ENCODE measurements around the gene FN1.
A peak's percentile ranks its signal among the peaks of the same experiment; 100 is the strongest.

Gene FN1

DNA sequence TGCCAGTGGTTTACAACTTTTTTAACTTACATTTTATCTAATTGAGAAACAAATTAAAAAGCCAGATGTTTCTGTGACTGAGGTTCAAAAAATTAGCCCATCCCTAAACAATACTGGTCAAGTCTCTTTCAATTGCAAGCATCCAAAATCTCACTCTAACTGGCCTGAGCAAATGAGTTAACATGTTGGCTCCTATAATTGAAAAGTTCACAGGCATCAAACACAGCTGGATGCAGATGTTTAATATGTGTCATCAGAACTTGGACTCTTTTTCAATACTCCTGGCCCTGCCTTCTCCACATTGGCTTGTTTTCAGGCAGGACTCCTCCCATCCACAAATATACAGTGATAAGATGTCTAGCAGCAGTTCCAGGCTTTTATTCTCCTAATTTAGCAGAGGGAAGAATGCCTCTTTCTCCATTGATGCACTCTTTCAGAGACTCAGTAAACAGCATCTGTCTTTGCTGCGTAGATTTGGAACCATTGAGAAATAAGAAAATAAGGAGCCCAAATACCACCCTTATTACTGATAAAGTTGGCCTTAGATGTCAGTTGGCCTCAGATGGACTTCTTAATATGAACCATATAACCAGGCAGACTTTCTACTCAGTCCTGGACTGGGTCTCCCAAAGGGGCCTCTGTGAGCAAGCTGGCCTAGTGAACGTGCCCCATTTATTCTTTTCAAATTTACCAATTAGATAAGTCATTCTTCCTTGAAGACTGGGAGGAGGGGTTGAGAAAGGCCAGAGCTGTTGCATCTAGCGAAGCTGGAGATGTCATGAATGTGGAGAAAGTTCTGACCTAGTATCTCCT is 30.4 kb upstream of the FN1 start:
- TF ChIP-seq, protein P1, sequence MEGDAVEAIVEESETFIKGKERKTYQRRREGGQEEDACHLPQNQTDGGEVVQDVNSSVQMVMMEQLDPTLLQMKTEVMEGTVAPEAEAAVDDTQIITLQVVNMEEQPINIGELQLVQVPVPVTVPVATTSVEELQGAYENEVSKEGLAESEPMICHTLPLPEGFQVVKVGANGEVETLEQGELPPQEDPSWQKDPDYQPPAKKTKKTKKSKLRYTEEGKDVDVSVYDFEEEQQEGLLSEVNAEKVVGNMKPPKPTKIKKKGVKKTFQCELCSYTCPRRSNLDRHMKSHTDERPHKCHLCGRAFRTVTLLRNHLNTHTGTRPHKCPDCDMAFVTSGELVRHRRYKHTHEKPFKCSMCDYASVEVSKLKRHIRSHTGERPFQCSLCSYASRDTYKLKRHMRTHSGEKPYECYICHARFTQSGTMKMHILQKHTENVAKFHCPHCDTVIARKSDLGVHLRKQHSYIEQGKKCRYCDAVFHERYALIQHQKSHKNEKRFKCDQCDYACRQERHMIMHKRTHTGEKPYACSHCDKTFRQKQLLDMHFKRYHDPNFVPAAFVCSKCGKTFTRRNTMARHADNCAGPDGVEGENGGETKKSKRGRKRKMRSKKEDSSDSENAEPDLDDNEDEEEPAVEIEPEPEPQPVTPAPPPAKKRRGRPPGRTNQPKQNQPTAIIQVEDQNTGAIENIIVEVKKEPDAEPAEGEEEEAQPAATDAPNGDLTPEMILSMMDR (IDR thresholded peaks at IDR 0.05; ENCODE audit: low read depth, low read length) = no peak
- DNase-seq (ENCODE audit: extremely low read depth, low read depth) = no peak

DNA sequence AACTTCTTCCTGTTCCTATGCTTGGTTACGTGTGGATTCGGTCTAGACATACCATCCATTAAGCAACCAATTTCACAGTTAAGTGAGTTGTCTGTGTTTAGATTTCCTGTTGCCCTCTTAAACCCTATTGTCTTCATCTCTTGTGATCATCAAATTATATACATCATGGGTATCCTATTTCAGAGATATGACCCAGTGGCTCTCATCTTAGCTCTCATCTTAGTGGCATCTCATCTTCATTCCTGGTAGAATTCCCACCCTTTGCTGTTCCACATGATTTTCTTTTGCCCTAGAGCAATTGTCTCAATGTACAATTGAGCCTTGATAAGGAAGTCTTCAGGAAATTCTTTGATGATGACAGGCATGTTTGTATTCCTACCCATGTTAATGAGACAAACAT is 29.4 kb upstream of the FN1 start:
- TF ChIP-seq, protein P1 (IDR thresholded peaks at IDR 0.05; ENCODE audit: low read depth, low read length) = no peak
- no peak for DNase-seq (ENCODE audit: extremely low read depth, low read depth)

DNA sequence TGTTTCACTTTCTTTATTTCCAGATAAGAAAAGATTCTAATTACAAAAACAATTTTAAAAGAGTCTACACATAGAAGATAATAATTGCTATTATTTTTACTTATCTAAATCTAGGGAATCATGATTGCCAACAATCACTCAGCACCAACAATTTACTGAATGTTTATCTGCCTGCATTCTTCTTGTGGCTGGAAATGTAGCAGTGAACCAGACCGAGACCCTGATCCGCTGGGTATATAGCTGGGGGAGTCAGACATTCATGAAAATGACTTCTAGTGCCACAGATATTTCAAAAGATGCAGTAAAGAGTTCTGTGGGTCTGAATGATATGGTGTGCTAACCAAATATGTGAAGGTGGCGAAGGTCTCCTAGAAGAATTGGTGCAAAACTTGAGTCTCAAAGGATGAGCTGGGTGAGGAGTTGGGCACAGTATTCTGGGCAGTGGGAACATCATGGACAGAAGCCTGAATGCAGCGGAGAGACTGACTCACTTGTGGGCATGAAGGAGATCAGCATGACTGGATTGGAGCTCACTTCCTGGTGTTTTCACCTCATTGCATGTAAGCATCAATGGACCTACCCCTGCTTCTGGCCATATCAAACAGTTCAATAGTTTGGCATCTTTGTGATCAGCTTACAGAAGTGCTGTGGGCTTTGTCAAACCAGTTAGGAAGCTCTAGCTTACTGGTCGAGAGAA is 26.1 kb upstream of the FN1 start:
- DNase-seq (ENCODE audit: extremely low read depth, low read depth) = no peak

DNA sequence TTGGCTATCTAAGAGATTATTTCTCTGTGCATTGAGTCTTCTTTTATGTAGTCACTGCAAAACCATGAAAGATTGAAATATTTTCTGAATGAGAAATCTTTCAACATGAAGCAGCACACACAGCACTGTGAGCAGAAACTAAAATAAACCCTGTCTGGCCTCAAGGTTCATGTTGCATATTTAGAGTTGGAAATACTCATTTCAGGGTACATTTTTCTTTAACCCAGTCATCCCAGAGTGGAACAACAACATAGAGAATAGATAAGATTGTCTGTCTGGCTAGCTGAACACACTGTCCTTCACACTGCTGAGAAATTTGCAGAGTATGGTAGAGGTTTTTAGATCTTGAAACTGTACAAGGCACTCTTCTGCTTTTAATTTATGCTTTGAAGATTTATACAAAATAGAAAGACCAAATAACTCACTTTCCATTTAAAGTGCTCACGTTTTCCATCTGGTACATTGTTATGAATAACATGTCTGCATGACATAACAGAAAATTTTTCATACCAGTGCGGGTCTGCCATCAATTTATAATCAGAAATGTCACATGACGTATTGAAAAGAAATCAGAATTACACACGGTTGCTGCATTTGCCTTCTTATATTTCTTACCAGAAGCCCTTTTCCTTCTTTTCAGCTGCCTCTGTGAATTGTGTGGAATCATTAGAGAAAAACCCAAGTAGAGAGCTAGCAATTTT is 25.0 kb upstream of the FN1 start:
- TF ChIP-seq, protein P1 (IDR thresholded peaks at IDR 0.05; ENCODE audit: low read depth, low read length) = no peak
- peak; percentile 61 for DNase-seq (ENCODE audit: extremely low read depth, low read depth)

More for the DNA sequence above, 26.1 kb upstream of the FN1 start:
- TF ChIP-seq, protein P1 (IDR thresholded peaks at IDR 0.05; ENCODE audit: low read depth, low read length) = no peak

DNA sequence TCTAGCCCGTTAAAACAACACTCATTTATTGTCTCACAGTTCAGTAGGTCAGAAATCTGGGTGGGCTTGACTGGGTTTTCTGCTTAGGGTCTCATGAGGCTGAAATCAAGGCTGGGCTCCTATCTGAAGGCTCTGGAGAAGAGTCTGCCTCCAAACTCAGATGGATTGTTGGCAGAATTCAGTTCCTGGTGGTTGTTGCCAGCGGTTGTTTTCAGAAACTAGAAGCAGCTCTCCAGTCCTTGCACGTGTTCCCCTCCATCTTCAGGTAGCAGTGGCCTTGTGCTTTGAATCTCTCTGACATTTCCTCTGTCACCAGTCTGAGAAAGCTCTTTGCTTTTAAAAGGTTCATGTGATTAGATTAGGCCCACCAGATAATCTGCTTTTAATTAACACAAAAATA is 20.1 kb upstream of the FN1 start:
- TF ChIP-seq, protein P1 (IDR thresholded peaks at IDR 0.05; ENCODE audit: low read depth, low read length) = no peak
- no peak for DNase-seq (ENCODE audit: extremely low read depth, low read depth)

DNA sequence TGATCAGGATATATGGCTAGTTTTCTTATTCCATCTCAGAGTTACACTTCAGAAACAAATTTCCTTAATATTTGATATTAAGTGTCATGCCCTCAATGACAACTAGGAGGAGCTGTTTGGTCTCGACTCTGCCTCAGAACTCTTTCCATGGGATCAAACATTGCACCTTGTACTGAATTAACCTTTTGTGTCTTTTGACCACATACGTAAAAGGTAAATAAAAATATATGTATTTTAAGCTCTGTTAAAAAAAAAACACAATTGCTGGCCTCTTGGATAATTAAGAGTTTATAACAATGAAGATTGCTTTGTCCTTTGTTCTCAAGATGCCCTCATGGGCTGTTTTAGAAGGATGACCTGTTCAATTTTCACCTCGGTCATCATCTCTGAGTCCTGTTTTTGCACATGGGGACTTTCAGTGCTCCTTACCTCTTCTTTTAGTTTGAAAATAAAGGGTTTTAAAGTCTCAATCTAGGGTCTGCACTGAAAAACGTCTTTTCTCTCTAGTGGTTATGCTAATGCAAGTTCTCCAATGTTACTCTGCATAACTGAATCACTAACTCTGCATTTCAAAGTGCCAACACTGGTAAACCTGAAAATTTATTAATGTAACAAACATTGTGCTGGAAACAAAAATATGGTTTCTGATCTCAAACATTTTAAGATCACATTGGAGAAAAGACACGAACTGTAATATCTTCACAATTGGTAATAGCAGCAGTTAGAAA is 18.8 kb upstream of the FN1 start:
- no peak for DNase-seq (ENCODE audit: extremely low read depth, low read depth)
- TF ChIP-seq, protein P1 (IDR thresholded peaks at IDR 0.05; ENCODE audit: low read depth, low read length) = peak; percentile 75
